GM03348 (cell line): ENCODE measurements around the gene NCKAP5.

Source experiments
- DNase-seq: peaks from one replicate; pipeline ENCODE4 v3.0.0; 2012; ENCODE audit warnings: low spot score

The NCKAP5 gene

DNA sequence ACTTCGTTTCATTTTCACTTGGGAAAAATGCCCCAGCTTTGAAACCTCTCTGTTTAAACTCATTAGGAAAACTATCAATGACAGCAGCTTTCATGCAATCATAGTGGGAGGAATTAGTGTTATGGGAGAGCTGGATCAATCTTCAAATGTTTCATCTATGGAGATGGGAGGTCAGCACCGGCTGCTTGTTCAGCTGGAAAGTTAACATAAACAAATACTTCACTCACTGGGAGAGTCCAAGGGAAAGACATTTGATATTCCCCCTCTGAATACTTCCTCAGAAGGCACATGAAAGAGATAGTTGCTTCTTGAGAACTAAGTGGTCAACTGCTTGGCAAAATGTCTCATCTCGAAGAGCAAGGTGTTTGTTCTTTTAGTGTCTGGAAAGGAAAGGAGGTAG, 905.5 kb downstream of the NCKAP5 start:
- no peak for DNase-seq

DNA sequence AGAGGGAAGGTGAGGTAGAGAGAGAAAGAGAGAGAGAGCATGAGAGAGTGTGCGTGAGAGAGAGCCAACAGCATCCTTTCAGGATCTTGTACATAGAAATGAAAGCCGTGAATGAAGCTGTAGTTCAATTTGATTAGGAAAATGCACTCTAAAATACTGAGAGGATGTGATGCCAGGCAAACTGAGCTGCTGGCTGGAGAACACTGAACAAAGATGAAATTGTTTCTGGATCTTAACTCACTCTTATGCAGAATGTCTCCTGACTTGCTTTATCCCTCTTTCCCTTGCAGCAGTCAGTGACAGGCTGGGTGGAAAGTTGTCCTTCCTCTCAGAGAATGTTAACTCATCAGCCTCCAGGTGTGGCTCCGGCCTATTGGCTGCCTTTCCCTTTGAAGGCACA, 908.9 kb downstream of the NCKAP5 start:
- no peak for DNase-seq

DNA sequence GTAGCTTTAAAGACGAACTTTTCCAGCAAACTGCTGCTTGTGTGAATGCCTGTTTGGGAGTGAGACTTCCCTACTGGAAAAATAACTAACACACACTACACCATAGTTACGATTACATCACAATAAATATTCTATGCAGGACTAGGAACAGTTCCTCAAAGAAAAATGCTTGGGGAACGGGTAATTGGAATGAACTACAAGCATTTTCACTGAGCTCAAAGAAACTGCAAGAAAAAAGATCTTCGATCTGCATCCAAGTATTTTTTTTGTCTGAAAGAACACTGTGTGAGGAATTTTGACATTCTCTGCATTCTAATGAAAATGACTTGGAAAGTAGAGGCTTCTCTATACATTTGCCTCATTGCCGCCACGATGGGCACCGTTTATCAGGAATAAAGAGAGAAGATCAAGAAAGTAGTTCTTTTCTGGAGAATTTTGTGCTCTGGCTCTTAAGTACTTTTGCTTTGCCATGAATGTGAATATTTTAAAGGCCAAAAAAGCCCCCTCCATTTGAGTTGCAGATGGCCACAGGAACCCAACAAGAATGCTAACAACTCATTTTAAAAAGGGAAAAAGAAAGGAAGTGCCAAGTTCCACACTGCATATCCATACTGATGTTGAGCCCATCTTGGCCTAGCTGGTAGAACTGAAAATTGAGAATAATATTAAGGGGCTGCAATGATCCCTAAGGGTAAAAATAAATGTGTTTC, 911.8 kb downstream of the NCKAP5 start:
- no peak for DNase-seq

- no peak for DNase-seq
These were observed 913.3 kb downstream of the NCKAP5 start for GRCh38 chr2:132654968-132655367.

- no peak for DNase-seq
These were observed 913.9 kb downstream of the NCKAP5 start for GRCh38 chr2:132654335-132654734.

DNA sequence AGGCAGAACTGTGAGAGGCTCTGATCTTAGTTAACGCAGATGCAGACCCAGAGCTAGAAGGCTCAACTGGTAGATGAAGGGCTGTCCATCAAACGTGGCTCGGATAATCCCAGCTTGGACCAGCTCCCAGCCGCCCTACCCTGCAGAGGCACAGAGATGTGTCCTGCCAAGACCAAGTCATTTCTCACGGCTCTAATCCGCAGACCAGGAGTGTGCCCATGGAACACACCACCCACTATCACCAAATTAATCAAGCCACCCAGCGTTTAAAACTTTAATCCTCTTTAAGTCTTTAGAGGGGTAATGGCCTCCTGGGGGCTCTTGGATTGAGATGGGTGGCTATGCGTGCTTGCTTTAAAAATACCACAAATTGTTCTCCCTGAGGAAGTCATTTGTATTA, 915.8 kb downstream of the NCKAP5 start:
- no peak for DNase-seq

DNA sequence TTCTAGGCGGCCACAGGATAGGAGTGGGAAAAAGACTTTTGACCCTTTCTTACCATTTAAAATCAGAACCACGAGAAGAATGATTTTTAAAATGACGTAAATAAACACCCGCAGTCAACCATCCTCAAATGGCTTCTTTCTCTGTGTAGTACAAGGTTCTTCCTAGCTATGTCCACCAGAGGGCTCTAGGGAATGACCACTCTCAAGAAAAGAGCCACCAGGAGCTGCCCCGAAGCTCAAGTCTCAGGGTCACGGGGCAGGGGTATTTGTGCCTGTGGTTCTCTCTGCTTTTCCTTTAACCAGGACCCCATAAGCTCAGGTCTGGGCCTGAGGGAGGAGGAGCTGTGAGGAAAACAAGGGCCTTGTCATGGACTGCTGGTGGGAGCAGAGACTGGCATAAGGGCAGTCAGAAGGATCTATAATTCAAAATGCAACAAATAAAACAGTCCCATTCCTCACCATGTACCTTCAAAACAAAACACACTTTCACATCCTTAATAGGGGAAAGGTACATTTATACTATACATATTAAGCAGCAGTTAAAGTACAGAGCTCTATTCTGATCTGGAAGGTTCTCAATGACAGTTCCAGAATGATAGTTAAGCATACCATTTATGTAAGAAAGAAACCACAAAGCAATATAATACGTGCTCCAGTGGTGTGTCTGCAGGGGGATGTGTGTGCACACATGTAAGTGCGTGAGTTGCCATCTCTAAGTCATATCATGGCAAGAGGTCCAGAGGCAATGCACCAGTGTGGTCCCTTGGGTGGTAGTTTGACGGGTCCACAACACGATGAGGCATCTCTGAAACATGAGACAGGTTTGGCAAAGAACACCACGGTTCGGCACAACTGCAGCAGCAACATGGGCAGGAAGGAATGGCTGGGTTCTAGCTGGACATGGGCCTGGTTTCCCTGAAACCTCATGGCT, 916.9 kb downstream of the NCKAP5 start:
- DNase-seq = peak; percentile 81

- no peak for DNase-seq
These were observed 921.6 kb downstream of the NCKAP5 start for GRCh38 chr2:132646540-132647108.

DNA sequence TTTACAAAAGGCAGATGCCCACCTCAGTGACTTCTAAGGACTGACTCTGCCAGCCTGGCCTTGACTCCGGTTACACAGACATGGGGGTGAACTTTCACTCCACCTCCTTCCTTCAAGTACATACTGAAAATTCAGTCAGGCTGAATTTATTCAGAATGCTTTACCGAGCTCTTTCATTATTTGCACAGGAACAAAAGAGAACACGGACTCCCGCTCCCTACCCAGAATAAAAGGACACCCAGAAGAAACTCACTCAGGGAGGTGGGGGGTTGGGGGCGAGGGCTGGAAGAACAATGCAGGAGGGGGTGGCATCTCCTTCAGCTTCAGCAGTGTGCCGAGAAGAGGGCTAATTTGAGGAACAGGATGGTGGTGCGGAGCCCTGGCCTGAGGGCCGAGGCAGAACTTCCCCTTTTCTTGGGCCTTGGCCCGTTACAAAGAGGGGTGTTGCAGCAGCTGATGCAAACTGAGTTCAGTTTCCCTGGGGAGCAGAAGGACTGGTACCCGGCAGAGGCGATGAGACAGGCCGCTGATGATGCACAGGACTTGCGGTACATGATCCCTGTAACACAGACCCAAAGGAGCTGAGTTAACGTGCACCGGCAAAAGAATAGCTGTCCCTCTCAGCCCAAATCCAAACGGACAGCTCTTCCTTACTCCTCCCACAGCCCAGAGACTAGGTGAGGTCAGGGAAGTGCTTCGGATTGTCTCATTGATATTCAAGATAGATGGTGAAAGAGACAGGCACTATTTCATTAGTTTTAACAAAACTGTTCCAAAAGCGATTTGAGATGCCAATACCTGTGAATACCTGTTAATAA, 922.3 kb downstream of the NCKAP5 start:
- no peak for DNase-seq

GRCh38 chr2:132645176-132645575, 923.1 kb downstream of the NCKAP5 start:
- no peak for DNase-seq

- DNase-seq = no peak
These were observed 925.8 kb downstream of the NCKAP5 start for GRCh38 chr2:132642415-132642814.

DNA sequence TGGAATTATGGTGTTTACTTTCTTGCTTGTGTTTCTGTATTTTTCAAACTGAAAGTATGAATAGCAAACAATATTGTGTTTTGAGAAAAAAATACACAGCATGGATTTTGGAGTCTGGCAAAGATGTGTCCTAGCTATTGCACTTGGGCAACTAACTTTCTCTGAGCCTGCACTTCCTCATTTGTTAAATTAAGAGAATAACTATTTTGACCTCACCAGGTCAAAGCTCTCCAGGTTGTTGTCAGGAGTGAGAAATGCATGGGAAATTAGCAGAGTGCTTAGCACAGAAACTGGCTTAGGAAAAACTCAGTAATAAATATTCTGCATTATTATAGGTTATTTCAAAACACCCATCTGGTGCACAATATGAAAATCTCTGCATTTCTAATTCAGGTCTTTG, 926.4 kb downstream of the NCKAP5 start:
- no peak for DNase-seq

DNA sequence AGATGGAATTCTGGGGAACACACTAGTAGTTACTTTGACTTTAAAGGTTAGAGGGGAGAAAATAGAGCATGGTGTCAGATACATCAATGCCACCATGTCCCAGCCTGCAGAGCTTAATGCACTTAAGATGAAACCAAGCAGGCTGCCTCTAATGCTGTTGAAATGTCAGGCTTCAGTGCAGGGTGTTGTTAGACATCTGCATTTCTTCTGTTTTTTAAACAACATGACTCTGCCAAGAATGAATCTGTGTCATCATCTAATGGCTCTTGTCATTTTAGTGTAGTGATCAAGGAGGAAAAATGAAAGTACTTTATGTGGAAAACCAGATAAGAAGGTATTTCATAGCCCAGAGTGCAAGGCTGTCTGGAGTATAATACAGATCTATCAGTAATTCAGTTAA, 928.1 kb downstream of the NCKAP5 start:
- no peak for DNase-seq

GRCh38 chr2:132638313-132639040, 929.8 kb downstream of the NCKAP5 start:
- DNase-seq = no peak

DNA sequence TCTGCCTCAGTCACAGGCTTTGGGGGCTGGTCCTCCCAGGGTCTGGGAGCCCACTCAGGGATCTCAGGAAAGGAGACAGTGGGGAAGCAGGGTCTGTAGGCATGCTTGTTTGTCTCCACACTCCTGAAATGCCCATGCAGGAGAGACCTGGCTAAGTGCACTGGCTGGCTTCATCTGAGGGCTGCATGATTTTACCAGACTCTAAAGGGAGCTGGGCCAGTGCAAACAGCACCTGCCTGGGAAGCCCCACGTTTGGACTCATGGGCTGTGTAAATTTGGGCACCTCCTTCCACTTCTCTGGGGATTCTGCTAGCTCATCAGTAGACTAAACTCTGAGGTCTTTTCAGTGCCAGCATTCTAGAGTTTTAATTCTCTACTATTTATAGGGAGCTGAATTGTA, 931.9 kb downstream of the NCKAP5 start:
- DNase-seq = no peak

GRCh38 chr2:132633635-132634034, 934.6 kb downstream of the NCKAP5 start:
- DNase-seq = no peak

DNA sequence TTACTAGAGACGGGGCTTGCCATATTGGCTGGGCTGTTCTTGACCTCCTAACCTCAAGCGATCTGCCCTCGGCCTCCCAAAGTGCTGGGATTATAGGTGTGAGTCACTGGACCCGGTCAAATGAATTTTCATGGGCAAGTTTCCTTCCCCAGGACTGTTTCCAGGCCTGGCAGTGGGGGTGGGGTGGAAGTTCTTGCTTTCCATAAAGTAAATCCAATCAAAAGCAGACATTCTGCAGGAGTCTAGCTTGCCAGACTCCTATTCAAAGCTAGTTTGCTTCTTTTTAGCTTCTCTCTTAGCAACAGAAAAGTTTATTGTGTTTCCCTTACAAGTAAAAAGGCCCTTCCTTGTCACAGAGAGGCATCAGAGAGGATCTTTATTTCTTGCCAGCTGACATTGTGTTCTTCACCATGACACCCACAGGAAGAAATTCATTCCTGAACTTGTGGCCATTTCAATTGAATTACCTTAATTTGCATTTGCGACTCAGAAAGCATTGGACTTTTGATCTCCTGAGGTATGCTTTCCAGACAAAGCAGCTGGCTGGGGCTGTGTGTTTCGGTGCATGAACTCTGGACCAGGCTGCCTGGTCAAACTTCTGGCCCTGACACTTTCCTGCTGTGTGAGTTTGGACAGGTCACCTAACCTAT, 936.1 kb downstream of the NCKAP5 start:
- peak; percentile 15 for DNase-seq

DNA sequence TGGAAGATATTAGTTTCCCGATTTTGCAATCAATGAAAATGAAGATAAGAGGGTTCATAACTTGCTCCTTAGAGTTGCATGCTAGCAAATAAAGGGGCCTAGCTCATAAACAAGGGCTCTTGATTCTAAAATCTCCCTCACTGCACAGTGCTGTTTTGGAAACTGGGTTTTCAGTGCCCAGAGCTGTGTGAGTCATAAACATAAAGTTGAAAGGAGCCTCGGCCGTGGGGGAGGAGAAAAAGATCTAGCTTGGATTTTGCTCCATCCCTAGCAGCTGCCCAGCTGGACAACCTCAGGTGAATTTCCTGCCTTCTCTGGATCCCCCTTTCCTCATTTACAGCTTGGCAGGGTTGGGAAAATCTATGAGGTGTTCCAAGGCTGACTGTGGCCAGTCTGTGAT, 940.7 kb downstream of the NCKAP5 start:
- DNase-seq = peak; percentile 24

DNA sequence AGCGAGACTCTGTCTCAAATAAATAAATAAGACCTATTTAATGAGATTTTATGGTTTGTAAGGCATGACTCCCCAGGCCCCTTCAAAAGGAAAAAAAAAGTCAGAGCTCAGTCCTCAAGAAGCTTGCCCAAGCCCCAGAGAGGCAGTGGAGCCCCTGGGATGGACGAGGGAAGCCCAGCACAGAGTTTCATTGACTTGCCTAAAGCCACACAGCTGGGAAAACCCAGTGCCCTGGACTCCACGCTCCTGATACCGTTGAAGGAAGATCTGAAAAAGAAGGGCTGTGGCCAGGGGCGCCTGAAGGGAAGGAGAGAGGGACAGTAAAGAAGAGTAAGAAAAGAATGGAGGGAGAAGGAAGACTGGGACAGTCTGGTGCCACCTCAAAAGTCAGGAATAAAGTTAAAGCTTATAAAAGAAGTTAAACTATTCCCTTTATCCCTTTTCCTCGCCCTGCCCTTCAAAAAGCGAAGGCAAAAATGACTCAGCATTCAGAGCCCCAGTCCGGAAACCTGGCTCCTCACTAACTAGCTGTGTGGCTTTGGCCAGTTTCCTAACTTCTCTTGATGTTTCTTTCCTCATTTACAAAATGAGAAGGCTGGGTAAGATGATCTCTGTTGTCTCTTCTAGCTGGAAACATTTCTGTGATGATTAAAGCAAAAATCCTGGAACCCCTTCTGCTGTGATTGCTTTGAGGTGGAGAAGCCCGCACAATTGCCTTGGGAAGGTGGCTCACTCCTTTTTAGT, 945.0 kb downstream of the NCKAP5 start:
- peak; percentile 82 for DNase-seq
